ENCODE data around the gene KCNK1.
"Not testable (repeated sequence)": the region's sequence is repeated elsewhere in the genome, so short reads cannot be mapped to it uniquely, and the experiment has no call there.

KCNK1 gene

GRCh38 chr1:233677690-233678354 is 63.9 kb downstream of the KCNK1 start:
- no peaks in the 10 kb centered on the region for H3K9me3 Mint-ChIP-seq
- no peak overlapping the region for H3K27ac Mint-ChIP-seq
- H3K4me3 Mint-ChIP-seq = no peak overlapping the region
- no peaks in the 10 kb centered on the region for H3K4me1 Mint-ChIP-seq (ENCODE audit: low read depth)
- H3K27me3 Mint-ChIP-seq = no peaks in the 10 kb centered on the region
- H3K36me3 Mint-ChIP-seq (ENCODE audit: low read depth) = no peaks in the 10 kb centered on the region

- no peak overlapping the region for H3K27ac Mint-ChIP-seq
- no peaks in the 10 kb centered on the region for H3K9me3 Mint-ChIP-seq
- no peaks in the 10 kb centered on the region for H3K36me3 Mint-ChIP-seq (ENCODE audit: low read depth)
- H3K4me3 Mint-ChIP-seq = no peak overlapping the region
- H3K4me1 Mint-ChIP-seq (ENCODE audit: low read depth) = no peaks in the 10 kb centered on the region
- no peaks in the 10 kb centered on the region for H3K27me3 Mint-ChIP-seq
Observed at GRCh38 chr1:233679030-233679429, 65.1 kb downstream of the KCNK1 start.

- Mint-ChIP-seq H3K9me3 (no peaks in the 10 kb centered on the region), H3K4me3 (no peak overlapping the region), H3K27ac (no peak overlapping the region), H3K36me3 (ENCODE audit: low read depth) (no peaks in the 10 kb centered on the region), H3K27me3 (no peaks in the 10 kb centered on the region), H3K4me1 (ENCODE audit: low read depth) (no peaks in the 10 kb centered on the region)
Observed at GRCh38 chr1:233679591-233680373, 65.9 kb downstream of the KCNK1 start.

- Mint-ChIP-seq H3K9me3 (no peaks in the 10 kb centered on the region), H3K4me3 (no peak overlapping the region), H3K36me3 (ENCODE audit: low read depth) (no peaks in the 10 kb centered on the region), H3K4me1 (ENCODE audit: low read depth) (no peaks in the 10 kb centered on the region), H3K27me3 (no peaks in the 10 kb centered on the region), H3K27ac (no peak overlapping the region)
Observed at GRCh38 chr1:233681285-233681684, 67.4 kb downstream of the KCNK1 start.

GRCh38 chr1:233686653-233687052 is 72.7 kb downstream of the KCNK1 start:
- not testable (repeated sequence) for H3K9me3 Mint-ChIP-seq; H3K27me3 Mint-ChIP-seq; H3K4me3 Mint-ChIP-seq; H3K27ac Mint-ChIP-seq; H3K4me1 Mint-ChIP-seq (ENCODE audit: low read depth); H3K36me3 Mint-ChIP-seq (ENCODE audit: low read depth)

GRCh38 chr1:233689017-233689747 is 75.3 kb downstream of the KCNK1 start:
- no peaks in the 10 kb centered on the region for H3K27me3 Mint-ChIP-seq
- H3K36me3 Mint-ChIP-seq (ENCODE audit: low read depth) = no peaks in the 10 kb centered on the region
- no peaks in the 10 kb centered on the region for H3K4me1 Mint-ChIP-seq (ENCODE audit: low read depth)
- H3K27ac Mint-ChIP-seq = no peak overlapping the region
- H3K9me3 Mint-ChIP-seq = no peaks in the 10 kb centered on the region
- no peak overlapping the region for H3K4me3 Mint-ChIP-seq

GRCh38 chr1:233689748-233690254 is 75.9 kb downstream of the KCNK1 start:
- no peaks in the 10 kb centered on the region for H3K27me3 Mint-ChIP-seq
- H3K9me3 Mint-ChIP-seq = no peaks in the 10 kb centered on the region
- no peaks in the 10 kb centered on the region for H3K4me1 Mint-ChIP-seq (ENCODE audit: low read depth)
- no peak overlapping the region for H3K27ac Mint-ChIP-seq
- no peaks in the 10 kb centered on the region for H3K36me3 Mint-ChIP-seq (ENCODE audit: low read depth)
- no peak overlapping the region for H3K4me3 Mint-ChIP-seq

GRCh38 chr1:233695901-233696300 is 82.0 kb downstream of the KCNK1 start:
- Mint-ChIP-seq H3K27ac (no peak overlapping the region), H3K27me3 (peaks cover 30% of the 10 kb centered on the region), H3K4me1 (ENCODE audit: low read depth) (no peaks in the 10 kb centered on the region), H3K9me3 (peaks cover 8% of the 10 kb centered on the region), H3K4me3 (no peak overlapping the region), H3K36me3 (ENCODE audit: low read depth) (no peaks in the 10 kb centered on the region)

GRCh38 chr1:233700338-233700737 is 86.4 kb downstream of the KCNK1 start:
- Mint-ChIP-seq H3K36me3 (ENCODE audit: low read depth) (no peaks in the 10 kb centered on the region), H3K4me3 (no peak overlapping the region), H3K4me1 (ENCODE audit: low read depth) (no peaks in the 10 kb centered on the region), H3K27me3 (peaks cover 40% of the 10 kb centered on the region), H3K9me3 (peaks cover 8% of the 10 kb centered on the region), H3K27ac (no peak overlapping the region)

GRCh38 chr1:233704170-233704897 is 90.4 kb downstream of the KCNK1 start:
- no peaks in the 10 kb centered on the region for H3K9me3 Mint-ChIP-seq
- H3K27ac Mint-ChIP-seq = no peak overlapping the region
- no peaks in the 10 kb centered on the region for H3K36me3 Mint-ChIP-seq (ENCODE audit: low read depth)
- H3K4me1 Mint-ChIP-seq (ENCODE audit: low read depth) = no peaks in the 10 kb centered on the region
- peaks cover 21% of the 10 kb centered on the region for H3K27me3 Mint-ChIP-seq
- no peak overlapping the region for H3K4me3 Mint-ChIP-seq

GRCh38 chr1:233704898-233705723 is 91.2 kb downstream of the KCNK1 start:
- no peaks in the 10 kb centered on the region for H3K36me3 Mint-ChIP-seq (ENCODE audit: low read depth)
- no peaks in the 10 kb centered on the region for H3K9me3 Mint-ChIP-seq

GRCh38 chr1:233707153-233707879 is 93.4 kb downstream of the KCNK1 start:
- Mint-ChIP-seq H3K9me3 (peaks cover 4% of the 10 kb centered on the region), H3K4me1 (ENCODE audit: low read depth) (no peaks in the 10 kb centered on the region)

More at GRCh38 chr1:233704898-233705723, 91.2 kb downstream of the KCNK1 start:
- Mint-ChIP-seq H3K27ac (no peak overlapping the region), H3K4me3 (no peak overlapping the region), H3K4me1 (ENCODE audit: low read depth) (no peaks in the 10 kb centered on the region), H3K27me3 (peaks cover 17% of the 10 kb centered on the region)

More at GRCh38 chr1:233707153-233707879, 93.4 kb downstream of the KCNK1 start:
- Mint-ChIP-seq H3K4me3 (no peak overlapping the region), H3K27me3 (peaks cover 11% of the 10 kb centered on the region), H3K27ac (no peak overlapping the region), H3K36me3 (ENCODE audit: low read depth) (no peaks in the 10 kb centered on the region)
